K562 (cell line): ENCODE measurements around the gene PI4K2B.

Experiments used
- CTCF ChIP-seq, 3 experiments: IDR thresholded peaks in 2 of 3; conservative IDR thresholded peaks in 1 of 3; 2 replicates each; pipeline ENCODE4 v1.5.1; 2011 to 2012; ENCODE audit warnings: low read length in 3 of 3, mild to moderate bottlenecking in 3 of 3, control low read depth in 2 of 3, improper control_type of control experiment in 1 of 3, inconsistent platforms in 1 of 3, low read depth in 1 of 3, mixed read lengths in 1 of 3, moderate library complexity in 1 of 3; ENCODE audit not compliant: insufficient read depth in 2 of 3
- GTF2F1 ChIP-seq: IDR thresholded peaks from 2 replicates; pipeline ENCODE4 v1.6.1; 2011; ENCODE audit warnings: low read depth, low read length, improper control_type of control experiment
- ZBTB12 ChIP-seq: fragments of 250-450 bp; sonication (Bioruptor Pico); IDR thresholded peaks from 2 replicates; pipeline ENCODE4 v1.4.0; 2020
- ZNF512 ChIP-seq: IDR thresholded peaks from 2 replicates; pipeline ENCODE4 v1.6.1; 2016; ENCODE audit warnings: missing genetic modification characterization, missing compliant biosample characterization
- ZNF766 ChIP-seq: fragments of 200-800 bp; sonication (Bioruptor generic); conservative IDR thresholded peaks from 2 replicates; pipeline ENCODE4 v1.6.1; 2016; ENCODE audit warnings: missing genetic modification characterization, missing compliant biosample characterization

- TF ChIP-seq CTCF (IDR thresholded peaks at IDR 0.05 in 2 of 3, conservative IDR thresholded peaks at IDR 0.05 in 1 of 3; ENCODE audit: insufficient read depth in 2 of 3, low read depth in 1 of 3, low read length in 3 of 3), result no peak
- no peak for TF ChIP-seq GTF2F1
- no peak for TF ChIP-seq ZNF766 (CRISPR knock-in tag)
- no peak for TF ChIP-seq ZNF512 (tag)
- TF ChIP-seq ZBTB12 (CRISPR knock-in tag), result no peak
Measured at GRCh38 chr4:25301471-25301870, 67.6 kb downstream of the PI4K2B start.
